Adrenal gland (tissue), 5 donors: ENCODE results near the gene NUDT16.

Source experiments
- POLR2A ChIP-seq, 2 donors: fragments of 450-650 bp; IDR thresholded peaks; one replicate each; pipeline ENCODE4 v1.6.1; 2017; ENCODE audit warnings: antibody characterized with exemption in 2 of 2, mild to moderate bottlenecking in 2 of 2, moderate library complexity in 1 of 2
- TF ChIP-seq, protein P1 (sequence below), 6 experiments: fragments of 450-650 bp in 4 of 6; fragments of 200-600 bp in 2 of 6; sonication (generic) in 1 of 6; IDR thresholded peaks; 1 replicate in 5 of 6; 2 replicates in 1 of 6; pipeline versions ENCODE4 v1.5.1 to v1.8.0; 2016 to 2021; ENCODE audit warnings: antibody characterized with exemption in 6 of 6, mild to moderate bottlenecking in 2 of 6, moderate library complexity in 1 of 6
- donor health status: DM: no; HTN: no; CAD: no.

DNA sequence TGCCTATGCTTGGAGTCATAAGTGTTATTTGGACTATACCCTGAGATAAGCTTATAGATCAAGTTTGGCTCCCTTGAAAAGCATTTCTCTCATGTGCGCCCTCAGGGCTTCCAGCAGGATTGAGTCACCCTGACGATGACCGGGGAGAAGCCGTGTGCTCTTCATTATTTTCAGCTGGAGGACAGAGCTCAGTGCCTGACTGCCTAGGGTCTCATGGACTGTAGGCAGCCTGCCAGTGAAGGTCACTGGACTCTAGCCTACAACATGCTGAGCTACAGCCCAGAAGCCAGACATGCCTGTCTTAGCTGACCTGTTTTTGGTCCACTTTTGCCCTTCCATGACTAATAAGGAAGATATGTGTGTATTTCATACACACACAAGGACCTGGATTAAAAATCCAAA, 31.6 kb upstream of the NUDT16 start:
- TF ChIP-seq, protein P1, sequence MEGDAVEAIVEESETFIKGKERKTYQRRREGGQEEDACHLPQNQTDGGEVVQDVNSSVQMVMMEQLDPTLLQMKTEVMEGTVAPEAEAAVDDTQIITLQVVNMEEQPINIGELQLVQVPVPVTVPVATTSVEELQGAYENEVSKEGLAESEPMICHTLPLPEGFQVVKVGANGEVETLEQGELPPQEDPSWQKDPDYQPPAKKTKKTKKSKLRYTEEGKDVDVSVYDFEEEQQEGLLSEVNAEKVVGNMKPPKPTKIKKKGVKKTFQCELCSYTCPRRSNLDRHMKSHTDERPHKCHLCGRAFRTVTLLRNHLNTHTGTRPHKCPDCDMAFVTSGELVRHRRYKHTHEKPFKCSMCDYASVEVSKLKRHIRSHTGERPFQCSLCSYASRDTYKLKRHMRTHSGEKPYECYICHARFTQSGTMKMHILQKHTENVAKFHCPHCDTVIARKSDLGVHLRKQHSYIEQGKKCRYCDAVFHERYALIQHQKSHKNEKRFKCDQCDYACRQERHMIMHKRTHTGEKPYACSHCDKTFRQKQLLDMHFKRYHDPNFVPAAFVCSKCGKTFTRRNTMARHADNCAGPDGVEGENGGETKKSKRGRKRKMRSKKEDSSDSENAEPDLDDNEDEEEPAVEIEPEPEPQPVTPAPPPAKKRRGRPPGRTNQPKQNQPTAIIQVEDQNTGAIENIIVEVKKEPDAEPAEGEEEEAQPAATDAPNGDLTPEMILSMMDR (IDR thresholded peaks at IDR 0.05) = no peak
- no peak for TF ChIP-seq POLR2A (IDR thresholded peaks at IDR 0.05)
